ENCODE results near the gene TSBP1. TPM values are rescaled to one million over a fixed set of nuclear protein-coding genes. Genes with fewer than 3 reads are reported as not detected.

TSBP1 gene
- total RNA-seq, 4 donors from 2014 or later = not detected

- 55 to 60% methylated on average over 4 of the region's 4 CpGs for WGBS, 2 donors
- DNase-seq (ENCODE audit: low spot score in 2 of 2) = no peak
- Histone ChIP-seq H3K27ac (no peak overlapping the region), H3K4me3 (no peak overlapping the region), H3K27me3 (no peaks in the 10 kb centered on the region), H3K4me1 (no peaks in the 10 kb centered on the region), H3K9me3 (no peaks in the 10 kb centered on the region), H3K36me3 (no peaks in the 10 kb centered on the region)
- TF ChIP-seq CTCF (IDR thresholded peaks at IDR 0.05) = no peak
- TF ChIP-seq POLR2A (IDR thresholded peaks at IDR 0.05) = no peak
- no peak for TF ChIP-seq EP300 (IDR thresholded peaks at IDR 0.05)
Measured at GRCh38 chr6:32337186-32337805, 34.4 kb downstream of the TSBP1 start.

- DNase-seq (ENCODE audit: low spot score in 2 of 2) = no peak
- H3K36me3 ChIP-seq = no peaks in the 10 kb centered on the region
- H3K4me1 ChIP-seq = no peaks in the 10 kb centered on the region
- no peak overlapping the region for H3K4me3 ChIP-seq
- TF ChIP-seq CTCF (IDR thresholded peaks at IDR 0.05) = no peak
- TF ChIP-seq POLR2A (IDR thresholded peaks at IDR 0.05) = no peak
- TF ChIP-seq EP300 (IDR thresholded peaks at IDR 0.05) = no peak
- H3K9me3 ChIP-seq = no peaks in the 10 kb centered on the region
- no peaks in the 10 kb centered on the region for H3K27me3 ChIP-seq
- H3K27ac ChIP-seq = no peak overlapping the region
- 96 to 100% methylated on average over 1 of the region's 1 CpG for WGBS, 2 donors
Measured at GRCh38 chr6:32332433-32332832, 39.3 kb downstream of the TSBP1 start.

- Histone ChIP-seq H3K27ac (no peak overlapping the region), H3K4me1 (no peaks in the 10 kb centered on the region), H3K4me3 (no peak overlapping the region), H3K36me3 (no peaks in the 10 kb centered on the region), H3K27me3 (no peaks in the 10 kb centered on the region), H3K9me3 (no peaks in the 10 kb centered on the region)
- no peak for TF ChIP-seq CTCF (IDR thresholded peaks at IDR 0.05)
- no peak for TF ChIP-seq POLR2A (IDR thresholded peaks at IDR 0.05)
- TF ChIP-seq EP300 (IDR thresholded peaks at IDR 0.05) = no peak
- DNase-seq (ENCODE audit: low spot score in 2 of 2) = no peak
Measured at GRCh38 chr6:32329141-32329540, 42.6 kb downstream of the TSBP1 start.

- H3K27ac ChIP-seq = no peak overlapping the region
Measured at GRCh38 chr6:32327103-32327502, 44.6 kb downstream of the TSBP1 start.

GRCh38 chr6:32318501-32318900, 53.2 kb downstream of the TSBP1 start:
- DNase-seq (ENCODE audit: low spot score in 2 of 2) = no peak
- Histone ChIP-seq H3K27ac (no peak overlapping the region), H3K9me3 (no peaks in the 10 kb centered on the region), H3K4me3 (no peak overlapping the region), H3K27me3 (no peaks in the 10 kb centered on the region), H3K36me3 (no peaks in the 10 kb centered on the region), H3K4me1 (no peaks in the 10 kb centered on the region)
- no peak for TF ChIP-seq CTCF (IDR thresholded peaks at IDR 0.05)
- no peak for TF ChIP-seq EP300 (IDR thresholded peaks at IDR 0.05)
- TF ChIP-seq POLR2A (IDR thresholded peaks at IDR 0.05) = no peak

More at GRCh38 chr6:32327103-32327502, 44.6 kb downstream of the TSBP1 start:
- no peak for DNase-seq (ENCODE audit: low spot score in 2 of 2)
- H3K4me1 ChIP-seq = no peaks in the 10 kb centered on the region
- 74 to 85% methylated on average over 3 of the region's 3 CpGs for WGBS, 2 donors
- H3K36me3 ChIP-seq = no peaks in the 10 kb centered on the region
- no peaks in the 10 kb centered on the region for H3K27me3 ChIP-seq
- TF ChIP-seq CTCF (IDR thresholded peaks at IDR 0.05) = no peak
- no peak for TF ChIP-seq EP300 (IDR thresholded peaks at IDR 0.05)
- TF ChIP-seq POLR2A (IDR thresholded peaks at IDR 0.05) = no peak
- no peak overlapping the region for H3K4me3 ChIP-seq
- H3K9me3 ChIP-seq = no peaks in the 10 kb centered on the region
